Mesendoderm (in vitro differentiated cells): ENCODE data around the gene PRSS1.
"Not testable (repeated sequence)": the region's sequence is repeated elsewhere in the genome, so short reads cannot be mapped to it uniquely, and the experiment has no call there.

Experiments
- DNase-seq: peaks from one replicate; pipeline ENCODE4 v3.0.0; 2013
- H2AK5ac ChIP-seq: 2 replicates; pipeline ENCODE4 v1.6.1; 2013; ENCODE audit warnings: low read length, inconsistent platforms
- H2BK120ac ChIP-seq: 2 replicates; pipeline ENCODE4 v1.6.1; 2013; ENCODE audit warnings: low read depth, mild to moderate bottlenecking, low read length, moderate library complexity, mixed read lengths
- H2BK15ac ChIP-seq: replicated peaks from 2 replicates; pipeline ENCODE4 v1.6.1; 2013; ENCODE audit warnings: low read depth, mild to moderate bottlenecking, moderate library complexity
- H2BK5ac ChIP-seq: 2 replicates; pipeline ENCODE4 v1.6.1; 2013; ENCODE audit warnings: low read length, inconsistent platforms
- H3K18ac ChIP-seq: 2 replicates; pipeline ENCODE4 v1.6.1; 2013; ENCODE audit warnings: mild to moderate bottlenecking, low read length, mixed read lengths
- H3K23ac ChIP-seq: one replicate; pipeline ENCODE4 v1.6.1; 2013; ENCODE audit warnings: low read length
- H3K27ac ChIP-seq: 2 replicates; pipeline ENCODE4 v1.5.1; 2013; ENCODE audit warnings: low read depth, mild to moderate bottlenecking, inconsistent platforms, low read length, moderate library complexity
- H3K27me3 ChIP-seq: 2 replicates; pipeline ENCODE4 v1.6.1; 2013; ENCODE audit warnings: low read length, control low read depth, mild to moderate bottlenecking, inconsistent platforms; ENCODE audit not compliant: insufficient read depth, poor library complexity
- H3K36me3 ChIP-seq: 2 replicates; pipeline ENCODE4 v1.6.1; 2013; ENCODE audit warnings: low read length, inconsistent platforms; ENCODE audit not compliant: control insufficient read depth, insufficient read depth
- H3K4ac ChIP-seq: one replicate; pipeline ENCODE4 v1.6.1; 2013; ENCODE audit warnings: low read depth, mild to moderate bottlenecking, low read length, moderate library complexity
- H3K4me1 ChIP-seq: 2 replicates; pipeline ENCODE4 v1.6.1; 2013; ENCODE audit warnings: low read depth, low read length, inconsistent platforms; ENCODE audit not compliant: control insufficient read depth
- H3K4me2 ChIP-seq: 2 replicates; pipeline ENCODE4 v1.6.1; 2013; ENCODE audit warnings: low read length
- H3K4me3 ChIP-seq: 2 replicates; pipeline ENCODE4 v1.5.1; 2013; ENCODE audit warnings: mild to moderate bottlenecking, low read length
- H3K56ac ChIP-seq: one replicate; pipeline ENCODE4 v1.6.1; 2013; ENCODE audit warnings: low read length
- H3K79me1 ChIP-seq: 2 replicates; pipeline ENCODE4 v1.6.1; 2013; ENCODE audit warnings: low read length, inconsistent platforms
- H3K79me2 ChIP-seq: 2 replicates; pipeline ENCODE4 v1.6.1; 2013; ENCODE audit warnings: mild to moderate bottlenecking, low read length; ENCODE audit not compliant: control insufficient read depth, insufficient read depth
- H3K9ac ChIP-seq: 2 replicates; pipeline ENCODE4 v1.6.1; 2013; ENCODE audit warnings: low read length, inconsistent platforms
- H4K5ac ChIP-seq: one replicate; pipeline ENCODE4 v1.6.1; 2013; ENCODE audit warnings: low read length
- H4K8ac ChIP-seq: one replicate; pipeline ENCODE4 v1.6.1; 2013; ENCODE audit warnings: low read depth, mild to moderate bottlenecking, control low read depth, low read length, moderate library complexity
- WGBS: extraction: QIAGEN DNeasy Blood & Tissue Kit; methylation state at CpG from one replicate; pipeline ENCODE4 v1.1.7; 2013; ENCODE audit warnings: low lambda C conversion rate, missing lambda C conversion rate; ENCODE audit not compliant: insufficient coverage; ENCODE audit errors: extremely low coverage; 5-methylcytosine and 5-hydroxymethylcytosine counted together

Gene PRSS1

GRCh38 chr7:142740786-142741185, 8.5 kb upstream of the PRSS1 start:
- no peak overlapping the region for H4K8ac ChIP-seq
- no peak overlapping the region for H2BK5ac ChIP-seq
- no peak overlapping the region for H2AK5ac ChIP-seq
- H3K27ac ChIP-seq = no peak overlapping the region
- H3K79me2 ChIP-seq = no peaks in the 10 kb centered on the region
- no peak for DNase-seq
- no peak overlapping the region for H3K56ac ChIP-seq
- H4K5ac ChIP-seq = no peak overlapping the region
- H3K27me3 ChIP-seq = no peaks in the 10 kb centered on the region
- no peak overlapping the region for H2BK120ac ChIP-seq
- H3K79me1 ChIP-seq = no peaks in the 10 kb centered on the region
- H3K23ac ChIP-seq = no peak overlapping the region
- H3K4me3 ChIP-seq = no peak overlapping the region
- H3K4me1 ChIP-seq = no peaks in the 10 kb centered on the region
- no CpG with 5 or more reads among the region's 5 CpGs for WGBS
- H2BK15ac ChIP-seq = no peak overlapping the region
- no peak overlapping the region for H3K4ac ChIP-seq
- no peak overlapping the region for H3K9ac ChIP-seq
- H3K36me3 ChIP-seq = no peaks in the 10 kb centered on the region
- H3K18ac ChIP-seq = no peak overlapping the region
- H3K4me2 ChIP-seq = no peak overlapping the region

GRCh38 chr7:142741932-142742331, 7.3 kb upstream of the PRSS1 start:
- H2BK15ac ChIP-seq, H3K4me2 ChIP-seq, H3K36me3 ChIP-seq, H3K79me1 ChIP-seq, H3K4ac ChIP-seq, H3K56ac ChIP-seq, H3K4me1 ChIP-seq, H2BK5ac ChIP-seq, H2AK5ac ChIP-seq, DNase-seq, H3K27ac ChIP-seq, H3K23ac ChIP-seq, H3K4me3 ChIP-seq, H4K5ac ChIP-seq, H4K8ac ChIP-seq, H3K9ac ChIP-seq, H2BK120ac ChIP-seq, H3K79me2 ChIP-seq, H3K18ac ChIP-seq, H3K27me3 ChIP-seq: not testable (repeated sequence)

- WGBS = no CpG with 5 or more reads among the region's 1 CpG
Measured at GRCh38 chr7:142745091-142745635, 4.1 kb upstream of the PRSS1 start.

GRCh38 chr7:142745745-142746144, 3.5 kb upstream of the PRSS1 start:
- Histone ChIP-seq H3K56ac (no peak overlapping the region), H3K23ac (no peak overlapping the region), H4K5ac (no peak overlapping the region), H3K4ac (no peak overlapping the region), H3K9ac (no peak overlapping the region), H3K4me2 (no peak overlapping the region), H2AK5ac (no peak overlapping the region), H3K79me2 (no peaks in the 10 kb centered on the region), H2BK15ac (no peak overlapping the region), H3K79me1 (no peaks in the 10 kb centered on the region), H3K36me3 (no peaks in the 10 kb centered on the region), H3K27me3 (no peaks in the 10 kb centered on the region), H2BK120ac (no peak overlapping the region), H4K8ac (no peak overlapping the region), H3K18ac (no peak overlapping the region), H2BK5ac (no peak overlapping the region), H3K4me1 (peaks cover 8% of the 10 kb centered on the region), H3K27ac (no peak overlapping the region), H3K4me3 (no peak overlapping the region)
- DNase-seq = no peak
- no CpG with 5 or more reads among the region's 4 CpGs for WGBS

More at GRCh38 chr7:142745091-142745635, 4.1 kb upstream of the PRSS1 start:
- Histone ChIP-seq H3K4me1 (peaks cover 8% of the 10 kb centered on the region), H4K5ac (no peak overlapping the region), H3K79me2 (no peaks in the 10 kb centered on the region), H3K27ac (no peak overlapping the region), H3K18ac (no peak overlapping the region), H3K23ac (no peak overlapping the region), H3K36me3 (no peaks in the 10 kb centered on the region), H2BK120ac (no peak overlapping the region), H4K8ac (no peak overlapping the region), H3K79me1 (no peaks in the 10 kb centered on the region), H3K4me2 (no peak overlapping the region), H3K9ac (no peak overlapping the region), H3K27me3 (no peaks in the 10 kb centered on the region), H2AK5ac (no peak overlapping the region), H3K56ac (no peak overlapping the region), H3K4me3 (no peak overlapping the region), H2BK5ac (no peak overlapping the region), H2BK15ac (no peak overlapping the region), H3K4ac (no peak overlapping the region)
- no peak for DNase-seq

GRCh38 chr7:142746264-142746663, 3.0 kb upstream of the PRSS1 start:
- Histone ChIP-seq H3K4ac (no peak overlapping the region), H3K18ac (no peak overlapping the region), H3K79me2 (no peaks in the 10 kb centered on the region), H3K36me3 (no peaks in the 10 kb centered on the region), H3K9ac (no peak overlapping the region), H4K8ac (no peak overlapping the region), H3K27ac (no peak overlapping the region), H2BK15ac (no peak overlapping the region), H3K4me3 (no peak overlapping the region), H2AK5ac (no peak overlapping the region), H3K4me1 (peaks cover 8% of the 10 kb centered on the region), H3K4me2 (no peak overlapping the region), H4K5ac (no peak overlapping the region), H2BK120ac (no peak overlapping the region), H3K23ac (no peak overlapping the region), H3K79me1 (no peaks in the 10 kb centered on the region), H3K56ac (no peak overlapping the region), H3K27me3 (no peaks in the 10 kb centered on the region), H2BK5ac (no peak overlapping the region)
- no peak for DNase-seq
- no CpG with 5 or more reads among the region's 3 CpGs for WGBS

- H3K18ac ChIP-seq, H2AK5ac ChIP-seq, H3K4me1 ChIP-seq, H3K56ac ChIP-seq, H3K27ac ChIP-seq, H3K4ac ChIP-seq, H4K8ac ChIP-seq, H3K79me2 ChIP-seq, DNase-seq, H4K5ac ChIP-seq, H3K79me1 ChIP-seq, H3K27me3 ChIP-seq, H2BK5ac ChIP-seq, H3K4me2 ChIP-seq, H3K4me3 ChIP-seq, H2BK120ac ChIP-seq, H3K23ac ChIP-seq, H3K36me3 ChIP-seq, H2BK15ac ChIP-seq, H3K9ac ChIP-seq: not testable (repeated sequence)
- WGBS = no CpG with 5 or more reads among the region's 2 CpGs
Measured at GRCh38 chr7:142748410-142748809, 862 bp upstream of the PRSS1 start.
